NCI-H1436 treated with DMSO at 0.1 percent for 48 hours (cell line): ENCODE measurements around the gene ABCC2.
"Not testable (repeated sequence)": the region's sequence is repeated elsewhere in the genome, so short reads cannot be mapped to it uniquely, and the experiment has no call there.

ENCODE experiments used
- DNase-seq: peaks from one replicate; lab custom pipeline; 2025; lab: John Stamatoyannopoulos, UW

The ABCC2 gene

DNA sequence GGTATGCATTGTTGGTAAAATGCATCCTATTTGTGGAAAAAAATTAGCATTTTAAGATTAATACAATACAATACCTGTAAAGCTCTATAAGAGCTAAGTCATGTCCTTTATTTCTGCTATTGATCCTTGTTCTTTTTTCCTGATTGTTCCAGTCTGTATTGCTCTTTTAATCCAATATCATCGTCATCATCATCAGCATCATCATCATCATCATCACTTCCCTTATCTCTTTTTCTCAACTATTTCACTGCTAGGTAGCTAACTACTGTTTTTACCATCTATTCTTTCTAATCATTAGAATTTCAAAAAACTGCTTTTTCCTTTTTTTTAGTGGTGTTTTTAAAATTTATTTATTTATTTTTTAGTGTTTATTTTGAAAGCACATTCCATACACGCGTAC is 71.2 kb downstream of the ABCC2 start:
- DNase-seq: no peak

GRCh38 chr10:99854860-99855259 is 72.4 kb downstream of the ABCC2 start:
- no peak for DNase-seq

- no peak for DNase-seq
These were observed 73.1 kb downstream of the ABCC2 start for GRCh38 chr10:99855479-99856071.

DNA sequence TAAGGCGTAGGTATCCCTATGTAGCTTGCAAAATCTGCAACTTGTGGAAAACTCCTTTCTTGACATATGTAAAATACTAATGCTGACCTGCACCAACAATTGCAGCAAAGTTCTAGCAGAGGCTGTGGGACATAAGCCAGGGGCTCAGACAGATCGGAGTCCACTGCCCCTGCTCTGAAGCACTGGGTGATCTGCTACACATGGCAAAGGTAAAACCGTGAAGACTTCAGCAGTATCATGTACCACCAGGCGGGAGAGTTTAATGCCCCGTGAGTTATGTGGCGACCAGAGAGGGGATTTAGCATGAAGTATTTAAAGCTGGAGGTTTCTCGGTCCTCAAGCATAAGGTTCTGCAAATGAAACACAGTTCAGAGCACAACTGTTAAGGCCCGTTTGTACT is 76.4 kb downstream of the ABCC2 start:
- no peak for DNase-seq

DNA sequence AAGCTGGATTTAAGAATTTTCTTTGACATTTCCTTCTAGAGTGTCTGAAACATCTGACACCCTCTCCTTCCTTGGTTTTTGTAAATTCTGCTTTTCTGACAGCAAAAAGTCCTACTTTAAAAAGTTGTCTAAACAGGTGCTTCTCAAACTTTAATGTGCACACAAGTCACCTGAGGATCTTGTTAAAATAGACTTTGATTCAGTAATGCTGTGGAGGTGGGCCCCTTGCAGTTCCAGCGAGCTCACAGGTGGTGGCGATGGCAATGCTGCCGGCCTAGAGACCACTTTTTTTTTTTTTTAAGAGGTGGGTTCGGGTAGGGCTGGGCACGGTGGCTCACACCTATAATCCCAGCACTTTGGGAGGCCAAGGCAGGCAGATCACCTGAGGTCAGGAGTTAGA is 77.1 kb downstream of the ABCC2 start:
- DNase-seq: no peak

DNA sequence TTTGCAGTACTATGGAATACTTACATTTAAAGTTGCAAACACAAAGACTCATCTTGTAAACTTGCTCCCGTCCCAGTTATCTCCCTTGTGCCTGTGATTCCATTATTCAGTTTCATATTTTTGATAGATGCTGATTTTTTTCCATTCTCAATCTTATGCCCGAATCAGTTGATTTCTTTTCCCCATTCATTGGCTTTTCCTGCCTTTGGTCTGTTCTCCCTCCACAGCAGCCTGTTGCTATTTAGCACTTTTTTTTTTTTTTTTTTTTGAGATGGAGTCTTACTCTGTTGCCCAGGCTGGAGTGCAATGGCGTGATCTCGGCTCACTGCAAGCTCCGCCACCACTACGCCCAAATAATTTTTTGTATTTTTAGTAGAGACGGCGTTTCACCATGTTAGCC is 78.0 kb downstream of the ABCC2 start:
- DNase-seq: no peak

DNA sequence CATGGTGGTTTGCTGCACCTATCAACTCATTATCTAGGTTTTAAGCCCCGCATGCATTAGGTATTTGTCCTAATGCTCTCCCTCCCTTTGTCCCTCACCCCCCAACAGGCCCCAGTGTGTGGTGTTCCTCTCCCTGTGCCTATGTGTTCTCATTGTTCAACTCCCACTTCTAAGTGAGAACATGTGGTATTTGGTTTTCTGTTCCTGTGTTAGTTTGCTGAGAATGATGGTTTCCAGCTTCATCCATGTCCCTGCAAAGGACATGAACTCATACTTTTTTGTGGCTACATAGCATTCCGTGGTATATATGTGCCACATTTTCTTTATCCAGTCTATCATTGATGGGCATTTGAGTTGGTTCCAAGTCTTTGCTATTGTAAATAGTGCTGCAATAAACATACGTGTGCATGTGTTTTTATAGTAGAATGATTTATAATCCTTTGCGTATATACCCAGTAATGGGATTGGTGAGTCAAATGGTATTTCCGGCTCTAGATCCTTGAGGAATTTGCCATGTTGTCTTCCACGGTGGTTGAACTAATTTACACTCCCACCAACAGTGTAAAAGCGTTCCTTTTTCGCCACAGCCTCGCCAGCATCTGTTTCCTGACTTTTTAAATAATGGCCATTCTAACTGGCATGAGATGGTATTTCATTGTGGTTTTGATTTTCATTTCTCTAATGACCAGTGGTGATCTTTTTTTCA is 81.2 kb downstream of the ABCC2 start:
- not testable (repeated sequence) for DNase-seq

DNA sequence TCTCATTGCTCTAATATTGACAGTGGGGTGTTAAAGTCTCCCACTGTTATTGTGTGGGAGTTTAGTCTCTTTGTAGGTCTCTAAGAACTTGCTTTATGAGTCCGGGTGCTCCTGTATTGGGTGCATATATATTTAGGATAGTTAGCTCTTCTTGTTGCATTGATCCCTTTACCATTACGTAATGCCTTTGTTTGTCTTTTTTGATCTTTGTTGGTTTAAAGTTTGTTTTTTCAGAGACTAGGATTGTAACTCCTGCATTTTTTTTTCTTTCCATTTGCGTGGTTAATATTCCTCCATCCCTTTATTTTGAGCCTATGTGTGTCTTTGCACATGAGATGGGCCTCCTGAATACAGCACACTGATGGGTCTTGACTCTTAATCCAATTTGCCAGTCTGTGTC is 84.8 kb downstream of the ABCC2 start:
- not testable (repeated sequence) for DNase-seq

GRCh38 chr10:99869581-99870122 is 87.2 kb downstream of the ABCC2 start:
- no peak for DNase-seq

DNA sequence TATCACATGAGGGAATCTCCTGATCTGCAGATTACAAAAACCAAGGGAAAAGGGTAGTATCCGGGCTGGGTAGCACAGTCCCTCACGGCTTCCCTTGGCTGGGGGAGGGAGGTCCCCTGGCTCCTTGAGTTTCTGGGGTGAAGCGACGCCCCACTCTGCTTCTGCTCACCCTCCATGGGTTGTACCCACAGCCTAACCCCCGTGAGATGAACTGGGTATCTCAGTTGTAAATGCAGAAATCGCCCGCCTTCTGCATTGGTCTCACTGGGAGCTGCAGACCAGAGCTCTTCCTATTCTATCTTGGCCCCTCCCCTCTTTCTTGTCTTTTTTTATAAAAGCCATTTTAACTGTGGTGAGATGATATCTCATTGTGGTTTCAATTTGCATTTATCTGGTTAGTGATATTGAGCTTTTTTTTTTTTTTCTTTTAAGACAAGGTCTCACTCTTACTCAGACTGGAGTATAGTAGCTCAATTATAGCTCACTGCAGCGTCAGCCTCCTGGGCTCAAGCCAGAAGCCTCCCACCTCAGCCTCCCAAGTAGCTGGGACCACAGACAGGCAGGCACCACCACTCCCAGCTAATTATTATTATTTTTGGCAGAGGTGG is 87.8 kb downstream of the ABCC2 start:
- no peak for DNase-seq

DNA sequence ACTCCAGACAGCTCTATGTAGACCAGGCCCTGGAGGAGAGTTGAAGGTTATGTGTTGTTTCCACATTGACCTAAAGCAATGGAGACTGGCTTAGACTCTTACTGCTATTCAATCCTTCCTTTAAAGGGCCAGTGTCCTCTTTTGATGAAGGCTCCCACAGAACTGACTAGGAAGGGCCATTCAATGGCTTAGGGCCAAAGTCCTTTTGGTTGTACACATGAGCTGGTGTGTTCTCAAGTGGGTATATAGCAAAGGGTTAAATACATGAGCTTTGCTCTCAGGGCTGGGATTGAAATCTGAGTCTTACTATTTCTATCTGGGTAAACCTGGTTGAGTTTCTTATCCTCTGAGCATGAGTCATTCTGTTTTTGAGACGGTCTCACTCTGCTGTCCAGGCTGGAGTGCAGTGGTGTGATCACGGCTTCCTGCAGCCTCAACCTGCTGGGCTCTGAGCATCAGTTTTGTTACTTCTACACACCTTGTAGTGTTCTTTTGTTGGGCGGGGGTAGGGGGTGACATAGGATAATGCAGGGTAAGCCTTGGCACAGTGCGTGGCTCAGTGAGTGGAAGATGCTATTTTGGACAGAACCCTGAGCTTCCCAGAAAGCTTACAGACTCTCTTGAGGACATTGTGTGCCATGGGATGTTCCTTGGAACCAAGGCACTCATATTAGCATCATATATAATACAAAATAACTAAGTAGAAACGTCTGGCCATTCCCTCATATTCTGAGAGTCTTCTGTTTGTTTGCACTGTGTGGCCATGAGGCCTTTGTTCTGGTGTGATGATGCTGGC is 90.1 kb downstream of the ABCC2 start:
- no peak for DNase-seq

GRCh38 chr10:99873846-99874245 is 91.4 kb downstream of the ABCC2 start:
- no peak for DNase-seq

- DNase-seq: no peak
These were observed 92.1 kb downstream of the ABCC2 start for GRCh38 chr10:99874341-99875085.

GRCh38 chr10:99875473-99875872 is 93.0 kb downstream of the ABCC2 start:
- DNase-seq: no peak

GRCh38 chr10:99880080-99880835 is 97.8 kb downstream of the ABCC2 start:
- no peak for DNase-seq

DNA sequence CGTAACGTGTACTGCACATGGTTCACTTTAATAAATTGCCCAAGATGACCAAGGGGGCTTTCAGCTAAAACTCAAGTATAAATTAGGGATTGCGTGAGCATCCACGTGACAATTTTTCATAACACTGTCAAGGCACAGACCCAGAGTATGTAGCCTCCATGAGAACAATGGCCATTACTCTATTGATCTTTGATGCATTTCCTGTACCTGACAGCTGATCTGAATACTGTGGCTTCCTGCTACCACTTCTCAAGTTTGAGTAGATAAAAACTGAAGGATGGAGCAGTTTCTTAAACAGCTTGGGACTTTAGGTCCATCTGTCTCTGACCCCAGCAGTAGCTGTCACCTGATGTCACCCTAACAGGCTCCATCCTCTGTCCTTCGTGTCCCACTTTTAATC is 98.9 kb downstream of the ABCC2 start:
- no peak for DNase-seq

- no peak for DNase-seq
These were observed 101.1 kb downstream of the ABCC2 start for GRCh38 chr10:99883523-99883922.

GRCh38 chr10:99888622-99889021 is 106.2 kb downstream of the ABCC2 start:
- no peak for DNase-seq

GRCh38 chr10:99894613-99895012 is 112.2 kb downstream of the ABCC2 start:
- DNase-seq: no peak

DNA sequence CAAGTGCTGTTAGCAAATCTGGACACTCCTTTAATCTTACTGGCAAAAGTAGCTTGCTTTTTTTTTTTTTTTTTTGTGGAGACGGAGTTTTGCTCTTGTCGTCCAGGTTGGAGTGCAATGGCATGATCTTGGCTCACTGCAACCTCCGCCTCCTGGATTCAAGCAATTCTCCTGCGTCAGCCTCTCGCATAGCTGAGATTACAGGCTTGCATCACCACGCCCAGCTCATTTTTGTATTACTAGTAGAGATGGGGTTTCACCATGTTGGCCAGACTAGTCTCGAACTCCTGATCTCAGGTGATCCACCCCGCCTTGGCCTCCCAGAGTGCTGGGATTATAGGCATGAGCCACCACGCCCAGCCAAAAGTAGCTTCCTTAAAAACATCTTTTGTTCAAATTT is 112.6 kb downstream of the ABCC2 start:
- DNase-seq: not testable (repeated sequence)

DNA sequence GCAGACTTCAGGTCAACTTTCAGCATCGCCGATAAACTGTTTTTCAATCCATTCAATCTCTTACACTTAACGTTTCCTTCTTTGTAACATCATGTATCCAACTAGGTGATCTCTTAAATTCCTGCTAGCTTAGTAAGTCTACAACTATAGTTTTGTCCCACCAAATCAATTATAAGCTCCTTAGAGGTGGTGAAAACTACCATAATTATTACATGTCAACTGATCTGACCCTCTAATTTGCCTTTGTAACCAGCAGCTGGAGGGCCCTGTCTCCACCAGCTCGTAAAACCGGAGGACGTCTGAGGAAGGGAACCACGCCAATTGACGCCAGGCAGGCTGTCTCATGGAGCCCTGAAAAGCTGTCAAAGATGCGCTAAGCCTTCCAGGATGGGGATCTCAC is 113.4 kb downstream of the ABCC2 start:
- DNase-seq: no peak
